OCI-LY1 (cell line): ENCODE results near the gene DPPA5.
"Not testable (repeated sequence)": the region's sequence is repeated elsewhere in the genome, so short reads cannot be mapped to it uniquely, and the experiment has no call there.

Source experiments
- H2AFZ ChIP-seq: fragments of 200-600 bp; sonication (generic), shearing (Covaris generic); 2 replicates; pipeline ENCODE4 v1.6.0; 2014; ENCODE audit warnings: antibody characterized with exemption, mild to moderate bottlenecking, low read length
- H3F3A ChIP-seq: fragments of 200-600 bp; sonication (generic), shearing (Covaris generic); 2 replicates; pipeline ENCODE4 v1.6.0; 2014; ENCODE audit warnings: mild to moderate bottlenecking, antibody characterized with exemption, low read length, moderate library complexity; ENCODE audit not compliant: insufficient read depth
- H3K27ac ChIP-seq: fragments of 200-600 bp; sonication (generic); 2 replicates; pipeline ENCODE4 v1.5.1; 2014; ENCODE audit warnings: low read length, mixed run types, mild to moderate bottlenecking, low read depth; ENCODE audit not compliant: poor library complexity, severe bottlenecking
- H3K27me3 ChIP-seq: fragments of 200-600 bp; sonication (generic); 2 replicates; pipeline ENCODE4 v1.6.0; 2014; ENCODE audit warnings: antibody characterized with exemption, mild to moderate bottlenecking, low read length, moderate library complexity; ENCODE audit not compliant: insufficient read depth
- H3K36me3 ChIP-seq: fragments of 200-600 bp; sonication (generic); 2 replicates; pipeline ENCODE4 v1.6.1; 2014; ENCODE audit warnings: mild to moderate bottlenecking, antibody characterized with exemption, low read length, moderate library complexity, mixed read lengths; ENCODE audit not compliant: insufficient read depth
- H3K4me1 ChIP-seq: fragments of 200-600 bp; sonication (generic); 2 replicates; pipeline ENCODE4 v1.5.1; 2014; ENCODE audit warnings: mild to moderate bottlenecking, low read length, moderate library complexity; ENCODE audit not compliant: insufficient read depth, severe bottlenecking
- H3K4me2 ChIP-seq: fragments of 200-600 bp; sonication (generic), shearing (Covaris generic); 2 replicates; pipeline ENCODE4 v1.6.1; 2014; ENCODE audit warnings: low read length
- H3K4me3 ChIP-seq: fragments of 200-600 bp; sonication (generic); 2 replicates; pipeline ENCODE4 v1.5.1; 2014; ENCODE audit warnings: low read length, low read depth, mild to moderate bottlenecking, mixed read lengths; ENCODE audit not compliant: poor library complexity, severe bottlenecking
- H3K79me2 ChIP-seq: fragments of 200-600 bp; shearing (Covaris generic); 2 replicates; pipeline ENCODE4 v1.6.1; 2016; ENCODE audit warnings: mixed run types, low read length, mixed read lengths; ENCODE audit not compliant: insufficient read depth
- H3K9ac ChIP-seq: fragments of 200-600 bp; sonication (generic), shearing (Covaris generic); 2 replicates; pipeline ENCODE4 v1.6.1; 2014; ENCODE audit warnings: mild to moderate bottlenecking, low read length, mixed read lengths
- H3K9me2 ChIP-seq: fragments of 200-600 bp; sonication (generic), shearing (Covaris generic); 2 replicates; pipeline ENCODE4 v1.6.1; 2014; ENCODE audit warnings: low read depth, mild to moderate bottlenecking, low read length, mixed read lengths
- H3K9me3 ChIP-seq: fragments of 200-600 bp; shearing (Covaris generic); 2 replicates; pipeline ENCODE4 v1.6.1; 2014; ENCODE audit warnings: low read length, mixed read lengths
- H4K20me1 ChIP-seq: fragments of 200-600 bp; sonication (generic), shearing (Covaris generic); 2 replicates; pipeline ENCODE4 v1.6.0; 2016; ENCODE audit warnings: mild to moderate bottlenecking, low read length; ENCODE audit not compliant: insufficient read depth
- EZH2 ChIP-seq: fragments of 200-600 bp; sonication (generic), shearing (Covaris generic); IDR thresholded peaks from 2 replicates; pipeline ENCODE4 v1.8.0; 2017; ENCODE audit warnings: borderline replicate concordance, mixed run types, mild to moderate bottlenecking, antibody characterized with exemption, low read length, moderate library complexity, mixed read lengths
- TF ChIP-seq, protein P1 (sequence below): fragments of 200-600 bp; sonication (generic), shearing (Covaris generic); IDR thresholded peaks from 2 replicates; pipeline ENCODE4 v1.5.1; 2017; ENCODE audit warnings: mild to moderate bottlenecking, antibody characterized with exemption, low read length, moderate library complexity, mixed read lengths

The DPPA5 gene

DNA sequence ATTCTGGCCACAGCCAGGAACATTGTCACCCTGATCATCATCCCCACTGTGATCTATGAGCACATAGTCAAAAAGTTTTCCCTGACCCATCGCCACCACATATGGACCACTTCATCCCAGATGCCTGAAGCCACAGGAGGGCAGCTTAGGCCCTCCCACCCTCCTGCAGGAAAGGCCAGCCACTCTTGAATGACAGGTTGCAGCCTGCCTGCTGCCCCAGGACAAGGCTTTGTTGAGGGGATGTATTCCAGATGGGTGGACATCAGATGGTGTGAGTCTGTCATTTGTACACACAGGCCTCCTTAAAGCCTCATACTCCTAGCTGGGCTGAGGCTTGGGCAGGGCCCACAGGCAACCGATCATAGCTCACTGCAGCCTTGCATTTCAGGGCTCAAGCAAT is 30.8 kb downstream of the DPPA5 start:
- Histone ChIP-seq H4K20me1 (no peaks in the 10 kb centered on the region), H3K27me3 (no peaks in the 10 kb centered on the region), H3K36me3 (no peaks in the 10 kb centered on the region; the same call in 1 of the 2 replicates), H3K4me3 (no peak overlapping the region), H3K4me2 (no peak overlapping the region), H3K4me1 (no peaks in the 10 kb centered on the region), H3K9me3 (no peaks in the 10 kb centered on the region), H3K9ac (no peak overlapping the region), H2AFZ (no peak overlapping the region), H3K9me2 (no peaks in the 10 kb centered on the region), H3K79me2 (no peaks in the 10 kb centered on the region), H3K27ac (no peak overlapping the region), H3F3A (no peaks in the 10 kb centered on the region)
- no peak for TF ChIP-seq EZH2
- TF ChIP-seq, protein P1, sequence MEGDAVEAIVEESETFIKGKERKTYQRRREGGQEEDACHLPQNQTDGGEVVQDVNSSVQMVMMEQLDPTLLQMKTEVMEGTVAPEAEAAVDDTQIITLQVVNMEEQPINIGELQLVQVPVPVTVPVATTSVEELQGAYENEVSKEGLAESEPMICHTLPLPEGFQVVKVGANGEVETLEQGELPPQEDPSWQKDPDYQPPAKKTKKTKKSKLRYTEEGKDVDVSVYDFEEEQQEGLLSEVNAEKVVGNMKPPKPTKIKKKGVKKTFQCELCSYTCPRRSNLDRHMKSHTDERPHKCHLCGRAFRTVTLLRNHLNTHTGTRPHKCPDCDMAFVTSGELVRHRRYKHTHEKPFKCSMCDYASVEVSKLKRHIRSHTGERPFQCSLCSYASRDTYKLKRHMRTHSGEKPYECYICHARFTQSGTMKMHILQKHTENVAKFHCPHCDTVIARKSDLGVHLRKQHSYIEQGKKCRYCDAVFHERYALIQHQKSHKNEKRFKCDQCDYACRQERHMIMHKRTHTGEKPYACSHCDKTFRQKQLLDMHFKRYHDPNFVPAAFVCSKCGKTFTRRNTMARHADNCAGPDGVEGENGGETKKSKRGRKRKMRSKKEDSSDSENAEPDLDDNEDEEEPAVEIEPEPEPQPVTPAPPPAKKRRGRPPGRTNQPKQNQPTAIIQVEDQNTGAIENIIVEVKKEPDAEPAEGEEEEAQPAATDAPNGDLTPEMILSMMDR: no peak

DNA sequence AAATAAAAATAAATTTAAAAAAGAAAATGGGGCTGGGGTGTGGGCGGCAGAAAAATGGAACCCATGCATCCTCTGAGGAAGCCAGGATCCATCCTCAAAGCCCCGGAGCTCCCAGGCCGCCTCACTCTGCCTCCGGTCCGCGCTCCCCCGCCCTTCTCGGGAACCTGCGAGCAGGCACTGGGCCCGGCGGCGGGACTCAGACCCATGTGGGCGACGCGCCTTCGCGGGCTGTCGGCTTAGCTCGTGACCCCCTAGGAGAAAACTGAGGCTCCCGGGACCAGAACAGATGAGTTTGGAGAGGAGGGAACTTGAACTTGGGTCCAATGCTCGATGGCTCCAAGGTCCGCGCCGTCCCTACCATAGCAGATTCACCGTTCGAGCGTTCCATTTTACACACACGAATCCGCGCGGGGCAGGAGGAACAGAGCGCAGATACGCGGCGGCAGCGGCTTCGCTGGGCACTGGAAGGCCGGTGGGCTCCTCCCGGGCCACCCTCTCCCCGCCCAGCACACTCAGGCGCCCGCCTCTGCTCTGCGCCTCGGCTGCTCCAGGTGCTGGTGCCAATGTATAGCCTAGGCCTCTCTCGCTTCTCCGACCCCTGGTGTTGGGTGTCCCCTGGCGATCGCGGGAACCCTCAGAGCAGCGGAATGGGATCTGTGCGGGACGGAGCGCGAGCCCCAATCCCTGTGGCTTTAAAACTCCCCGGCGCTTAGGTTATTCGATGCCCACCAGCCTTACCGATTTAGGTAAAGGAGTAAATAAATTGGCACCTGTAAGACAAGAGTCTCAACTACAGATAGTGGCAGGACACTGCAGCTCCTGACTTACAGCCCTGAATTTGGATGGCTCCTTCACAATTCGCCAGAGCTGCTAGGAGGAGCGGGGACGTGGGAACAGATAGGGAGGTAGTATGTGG is 39.2 kb downstream of the DPPA5 start:
- Histone ChIP-seq H2AFZ (no peak overlapping the region), H3K4me2 (no peak overlapping the region), H3K9ac (no peak overlapping the region), H3K27ac (no peak overlapping the region), H3K4me1 (peaks cover 3% of the 10 kb centered on the region), H4K20me1 (no peaks in the 10 kb centered on the region), H3K27me3 (no peaks in the 10 kb centered on the region; the same call in 1 of the 2 replicates), H3F3A (no peaks in the 10 kb centered on the region), H3K9me2 (no peaks in the 10 kb centered on the region), H3K36me3 (no peaks in the 10 kb centered on the region; the same call in 1 of the 2 replicates), H3K79me2 (no peaks in the 10 kb centered on the region), H3K4me3 (no peak overlapping the region), H3K9me3 (0 out of 2 replicates have a peak, but pooled peaks cover 3% of the 10 kb centered on the region)
- TF ChIP-seq, protein P1: no peak
- no peak for TF ChIP-seq EZH2

DNA sequence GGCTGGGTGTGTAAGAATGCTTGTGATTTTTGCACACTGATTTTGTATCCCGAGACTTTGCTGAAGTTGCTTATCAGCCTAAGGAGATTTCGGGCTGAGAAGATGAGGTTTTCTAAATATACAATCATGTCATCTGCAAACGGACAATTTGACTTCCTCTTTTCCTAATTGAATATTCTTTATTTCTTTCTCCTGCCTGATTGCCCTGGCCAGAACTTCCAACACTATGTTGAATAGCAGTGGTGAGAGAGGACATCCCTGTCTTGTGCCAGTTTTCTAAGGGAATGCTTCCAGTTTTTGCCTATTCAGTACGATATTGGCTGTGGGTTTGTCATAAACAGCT is 43.6 kb downstream of the DPPA5 start:
- not testable (repeated sequence) for H3F3A ChIP-seq, H3K27me3 ChIP-seq, H3K36me3 ChIP-seq, H3K27ac ChIP-seq, H4K20me1 ChIP-seq, H3K9me2 ChIP-seq, H3K9me3 ChIP-seq
- peak overlapping the region; percentile 87 for H3K4me3 ChIP-seq
- peaks cover 29% of the 10 kb centered on the region for H3K79me2 ChIP-seq
- H3K4me2 ChIP-seq: peak overlapping the region; percentile 88
- peak overlapping the region; percentile 97 for H3K9ac ChIP-seq
- H3K4me1 ChIP-seq: peaks cover 26% of the 10 kb centered on the region
- 0 out of 2 replicates have a peak overlapping the region, but pooled peaks have one; percentile 3 for H2AFZ ChIP-seq
